ENCODE results near the gene ADAD2.
"Not testable (repeated sequence)": the region's sequence is repeated elsewhere in the genome, so short reads cannot be mapped to it uniquely, and the experiment has no call there.

ADAD2 gene

GRCh38 chr16:84196727-84197394 is 5.9 kb downstream of the ADAD2 start:
- no peak for DNase-seq

- no peak for DNase-seq
Observed at GRCh38 chr16:84197466-84198128, 6.6 kb downstream of the ADAD2 start.

- DNase-seq, result no peak
Observed at GRCh38 chr16:84198401-84198800, 7.4 kb downstream of the ADAD2 start.

- DNase-seq, result no peak
Observed at GRCh38 chr16:84199097-84199496, 8.1 kb downstream of the ADAD2 start.

- DNase-seq, result no peak
Observed at GRCh38 chr16:84199861-84200260, 8.9 kb downstream of the ADAD2 start.

DNA sequence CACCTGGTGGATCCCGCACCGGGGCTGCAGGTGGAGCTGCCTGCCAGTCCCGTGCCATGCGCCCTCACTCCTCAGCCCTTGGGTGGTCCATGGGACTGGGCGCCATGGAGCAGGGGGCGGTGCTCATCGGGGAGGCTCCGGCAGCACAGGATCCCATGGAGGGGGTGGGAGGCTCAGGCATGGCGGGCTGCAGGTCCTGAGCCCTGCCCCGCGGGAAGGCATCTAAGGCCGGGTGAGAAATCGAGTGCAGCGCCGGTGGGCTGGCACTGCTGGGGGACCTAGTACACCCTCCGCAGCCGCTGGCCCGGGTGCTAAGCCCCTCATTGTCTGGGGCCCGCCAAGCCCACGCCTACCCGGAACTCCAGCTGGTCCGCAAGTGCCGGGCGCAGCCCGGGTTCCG is 13.6 kb downstream of the ADAD2 start:
- not testable (repeated sequence) for DNase-seq

DNA sequence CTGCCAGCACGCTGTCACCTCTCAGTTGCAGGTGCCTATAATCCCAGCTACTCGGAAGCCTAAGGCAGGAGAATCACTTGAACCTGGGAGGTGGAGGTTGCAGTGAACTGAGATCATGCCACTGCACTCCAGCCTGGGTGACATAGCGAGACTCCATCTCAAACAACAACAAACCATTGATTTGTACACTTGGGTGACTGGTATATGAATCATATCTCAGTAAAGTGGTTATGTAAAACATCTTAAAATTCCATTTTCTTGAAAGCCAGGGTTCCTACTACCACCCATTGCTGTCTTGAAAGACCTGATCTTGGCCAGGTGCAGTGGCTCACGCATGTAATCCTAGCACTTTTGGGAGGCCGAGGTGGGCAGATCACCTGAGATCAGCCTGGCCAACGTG is 14.2 kb downstream of the ADAD2 start:
- not testable (repeated sequence) for DNase-seq

GRCh38 chr16:84205976-84206691 is 15.2 kb downstream of the ADAD2 start:
- DNase-seq, result no peak

GRCh38 chr16:84207251-84207650 is 16.3 kb downstream of the ADAD2 start:
- DNase-seq, result no peak

DNA sequence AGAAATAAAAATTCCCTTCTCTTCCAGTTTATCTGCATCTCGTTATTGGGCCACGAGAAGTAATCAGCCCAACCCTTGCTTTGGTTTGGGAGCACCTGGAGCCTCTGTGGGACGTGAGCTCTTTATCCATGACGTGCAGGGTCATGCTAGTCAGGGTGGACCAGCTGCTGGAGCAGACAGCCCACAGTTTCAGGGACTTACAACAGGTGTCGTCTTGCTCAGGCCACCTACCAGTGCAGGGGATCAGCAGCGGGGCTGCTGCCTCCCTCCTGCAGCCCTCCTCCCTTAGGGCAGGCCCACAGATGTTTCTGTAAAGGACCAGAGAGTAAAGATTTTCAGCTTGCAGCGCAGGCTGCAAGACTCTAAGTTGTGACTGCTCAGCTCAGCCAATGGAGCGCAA is 16.9 kb downstream of the ADAD2 start:
- no peak for DNase-seq

- no peak for DNase-seq
Observed at GRCh38 chr16:84209989-84210388, 19.0 kb downstream of the ADAD2 start.

DNA sequence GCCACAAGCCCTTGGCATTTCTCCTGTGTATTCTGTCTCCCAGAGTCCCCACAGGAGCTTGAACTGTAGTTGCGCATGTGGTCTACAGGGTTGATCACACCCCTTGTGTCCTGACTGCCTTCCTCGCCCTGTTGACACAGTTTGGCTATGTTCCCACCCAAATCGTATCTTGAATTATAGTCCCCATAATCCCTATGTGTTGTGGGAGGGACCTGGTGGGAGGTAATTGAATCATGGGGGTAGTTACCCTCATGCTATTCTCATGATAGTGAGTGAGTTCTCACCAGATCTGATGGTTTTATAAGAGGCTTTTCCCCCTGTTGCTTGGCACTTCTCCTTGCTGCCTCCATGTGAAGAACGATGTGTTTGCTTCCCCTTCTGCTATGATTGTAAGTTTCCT is 21.2 kb downstream of the ADAD2 start:
- no peak for DNase-seq

- no peak for DNase-seq
Observed at GRCh38 chr16:84212631-84213030, 21.7 kb downstream of the ADAD2 start.

DNA sequence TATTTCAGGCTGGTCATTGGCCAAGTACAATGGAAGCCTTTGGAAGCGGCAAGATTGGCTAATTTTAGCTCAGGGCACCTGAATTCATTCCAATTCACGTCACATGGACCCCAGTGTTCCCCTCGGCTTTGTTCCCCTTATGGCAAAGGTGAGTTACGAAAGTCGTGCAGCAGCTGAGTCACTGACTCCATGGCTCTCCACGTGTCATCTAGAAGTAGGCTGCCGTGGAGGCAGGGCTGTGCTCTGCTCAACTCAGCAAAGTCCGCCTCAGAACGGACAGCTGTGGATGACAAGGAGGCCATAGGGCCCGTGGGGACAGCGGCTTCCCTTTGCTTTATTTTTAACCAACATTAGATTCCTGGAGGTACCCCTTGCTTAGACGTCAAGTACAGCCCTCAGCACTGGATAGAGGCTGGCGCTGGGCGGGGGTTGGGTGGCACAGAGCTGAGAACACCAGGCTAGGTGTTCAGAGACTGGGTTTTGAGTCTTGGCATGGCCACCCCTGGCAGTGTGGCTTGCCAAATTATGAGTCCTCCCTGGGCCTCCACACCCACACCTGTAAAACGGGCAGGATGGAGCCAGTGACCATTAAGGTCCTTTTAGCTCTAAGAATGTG is 23.6 kb downstream of the ADAD2 start:
- no peak for DNase-seq

GRCh38 chr16:84215531-84215930 is 24.6 kb downstream of the ADAD2 start:
- no peak for DNase-seq

- not testable (repeated sequence) for DNase-seq
Observed at GRCh38 chr16:84216144-84216543, 25.2 kb downstream of the ADAD2 start.

- DNase-seq, result no peak
Observed at GRCh38 chr16:84218176-84218823, 27.3 kb downstream of the ADAD2 start.

GRCh38 chr16:84218956-84219355 is 28.0 kb downstream of the ADAD2 start:
- DNase-seq, result no peak

GRCh38 chr16:84220851-84221250 is 29.9 kb downstream of the ADAD2 start:
- DNase-seq, result no peak

- no peak for DNase-seq
Observed at GRCh38 chr16:84223456-84223855, 32.5 kb downstream of the ADAD2 start.

DNA sequence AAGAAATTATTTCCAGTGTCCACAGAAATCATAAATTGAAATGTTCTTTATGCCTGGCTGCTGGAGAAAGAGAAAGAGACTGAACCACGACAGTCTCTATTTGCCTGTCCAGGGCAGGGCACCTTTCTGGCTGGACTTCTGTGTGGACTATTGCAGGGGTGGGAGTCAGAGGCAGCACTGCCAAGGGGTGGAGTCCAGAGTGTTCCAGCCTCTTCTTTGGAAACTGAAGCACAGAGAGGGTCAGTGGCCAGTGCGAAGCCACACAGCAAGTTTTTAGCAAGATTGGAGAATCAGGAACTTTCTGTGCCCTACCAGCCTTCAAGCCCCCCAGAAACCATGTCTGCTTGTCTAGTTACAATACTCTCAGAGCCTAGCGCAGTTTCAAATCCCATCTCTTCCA is 33.6 kb downstream of the ADAD2 start:
- no peak for DNase-seq

DNA sequence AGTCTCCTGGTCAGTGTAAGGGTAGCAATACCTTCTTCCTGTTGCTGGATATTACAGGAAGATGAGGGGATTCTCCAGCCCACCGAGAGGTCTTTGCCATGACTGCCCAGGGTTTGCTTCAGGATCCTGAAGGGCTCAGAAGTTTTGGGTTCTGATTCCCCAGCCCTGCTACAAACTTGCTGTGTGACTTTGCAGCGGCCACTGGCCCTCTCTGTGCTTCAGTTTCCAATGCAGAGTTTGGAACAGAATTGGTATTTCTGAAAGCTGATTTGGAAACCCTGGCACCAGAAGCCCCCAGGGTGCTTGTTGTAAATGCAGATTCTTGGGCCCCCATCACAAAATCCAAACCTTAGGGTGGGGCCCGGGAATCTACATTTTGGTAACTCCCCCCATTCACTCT is 34.2 kb downstream of the ADAD2 start:
- no peak for DNase-seq

- no peak for DNase-seq
Observed at GRCh38 chr16:84225571-84225970, 34.6 kb downstream of the ADAD2 start.
